Astrocyte (in vitro differentiated cells and primary cell): ENCODE data around the gene GPC5.

Experiments
- EZH2 ChIP-seq: IDR thresholded peaks from 2 replicates; pipeline ENCODE4 v1.6.1; 2012; ENCODE audit warnings: mild to moderate bottlenecking, low read length, inconsistent platforms; ENCODE audit not compliant: insufficient read depth
- TF ChIP-seq, protein P1 (sequence below): IDR thresholded peaks from 2 replicates; pipeline ENCODE4 v1.5.1; 2011; ENCODE audit warnings: low read depth, mild to moderate bottlenecking, inconsistent platforms, low read length, moderate library complexity; ENCODE audit not compliant: insufficient read depth

DNA sequence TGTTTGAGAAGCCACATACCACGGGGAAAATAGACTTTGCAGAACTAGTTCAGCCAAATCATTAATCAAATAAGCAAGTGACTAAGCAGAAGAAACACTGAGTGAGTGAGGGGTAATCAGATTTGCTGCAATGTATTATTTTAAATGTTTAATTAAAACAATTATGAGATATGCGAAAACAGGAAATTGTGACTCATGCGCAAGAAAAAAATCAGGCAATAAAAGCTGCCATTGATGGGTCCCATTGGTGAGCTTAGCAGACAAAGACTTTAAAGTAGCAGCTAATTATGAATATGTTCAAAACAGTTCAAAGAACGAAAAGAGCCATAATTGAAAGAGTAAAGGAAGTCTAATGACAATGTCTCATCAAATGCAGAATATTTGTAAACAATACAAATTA is 644.1 kb downstream of the GPC5 start:
- TF ChIP-seq, protein P1, sequence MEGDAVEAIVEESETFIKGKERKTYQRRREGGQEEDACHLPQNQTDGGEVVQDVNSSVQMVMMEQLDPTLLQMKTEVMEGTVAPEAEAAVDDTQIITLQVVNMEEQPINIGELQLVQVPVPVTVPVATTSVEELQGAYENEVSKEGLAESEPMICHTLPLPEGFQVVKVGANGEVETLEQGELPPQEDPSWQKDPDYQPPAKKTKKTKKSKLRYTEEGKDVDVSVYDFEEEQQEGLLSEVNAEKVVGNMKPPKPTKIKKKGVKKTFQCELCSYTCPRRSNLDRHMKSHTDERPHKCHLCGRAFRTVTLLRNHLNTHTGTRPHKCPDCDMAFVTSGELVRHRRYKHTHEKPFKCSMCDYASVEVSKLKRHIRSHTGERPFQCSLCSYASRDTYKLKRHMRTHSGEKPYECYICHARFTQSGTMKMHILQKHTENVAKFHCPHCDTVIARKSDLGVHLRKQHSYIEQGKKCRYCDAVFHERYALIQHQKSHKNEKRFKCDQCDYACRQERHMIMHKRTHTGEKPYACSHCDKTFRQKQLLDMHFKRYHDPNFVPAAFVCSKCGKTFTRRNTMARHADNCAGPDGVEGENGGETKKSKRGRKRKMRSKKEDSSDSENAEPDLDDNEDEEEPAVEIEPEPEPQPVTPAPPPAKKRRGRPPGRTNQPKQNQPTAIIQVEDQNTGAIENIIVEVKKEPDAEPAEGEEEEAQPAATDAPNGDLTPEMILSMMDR = no peak
- TF ChIP-seq EZH2 = no peak
